ENCODE results near the gene PPIA.

Gene PPIA

DNA sequence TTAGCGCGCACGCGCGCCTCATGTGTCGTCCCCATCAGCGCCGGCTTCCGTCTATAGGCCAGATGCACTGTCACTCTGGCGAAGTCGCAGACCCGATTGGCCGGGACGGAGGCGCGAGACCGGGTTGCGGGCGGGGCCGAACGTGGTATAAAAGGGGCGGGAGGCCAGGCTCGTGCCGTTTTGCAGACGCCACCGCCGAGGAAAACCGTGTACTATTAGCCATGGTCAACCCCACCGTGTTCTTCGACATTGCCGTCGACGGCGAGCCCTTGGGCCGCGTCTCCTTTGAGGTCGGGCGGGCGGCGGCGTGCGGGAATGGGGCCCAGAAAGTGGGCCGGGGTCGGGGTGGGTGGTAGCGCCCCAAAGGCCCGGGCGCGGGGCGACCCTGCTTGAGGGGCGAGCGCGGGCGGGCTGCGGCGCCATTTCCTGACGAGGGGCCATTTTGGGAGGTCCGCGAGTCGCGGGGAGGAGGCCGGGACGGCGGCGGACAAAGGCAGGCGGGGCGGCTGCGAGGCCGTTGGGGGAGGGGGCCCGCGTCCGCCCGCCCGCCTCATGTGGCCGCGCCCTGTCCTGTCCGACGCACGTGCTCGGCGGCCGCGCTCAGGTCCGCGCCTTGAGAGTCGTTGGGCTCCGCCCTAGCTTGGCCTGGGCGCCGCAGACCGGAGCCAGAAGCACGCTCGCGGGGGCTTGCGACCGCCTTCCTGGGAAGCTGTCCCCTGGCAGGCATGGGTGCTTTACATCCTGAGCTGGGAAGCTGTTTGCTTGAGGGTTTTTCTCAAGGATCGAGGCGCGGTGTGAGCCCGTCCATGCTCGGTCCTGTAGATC is at the start of gene PPIA:
TSS of gene PPIA (plus strand) at position 178 of the 825 bp plus-strand sequence. CDS start at position 222, 44 bp downstream.
- peak; percentile 96 for DNase-seq (ENCODE audit: low spot score)

DNA sequence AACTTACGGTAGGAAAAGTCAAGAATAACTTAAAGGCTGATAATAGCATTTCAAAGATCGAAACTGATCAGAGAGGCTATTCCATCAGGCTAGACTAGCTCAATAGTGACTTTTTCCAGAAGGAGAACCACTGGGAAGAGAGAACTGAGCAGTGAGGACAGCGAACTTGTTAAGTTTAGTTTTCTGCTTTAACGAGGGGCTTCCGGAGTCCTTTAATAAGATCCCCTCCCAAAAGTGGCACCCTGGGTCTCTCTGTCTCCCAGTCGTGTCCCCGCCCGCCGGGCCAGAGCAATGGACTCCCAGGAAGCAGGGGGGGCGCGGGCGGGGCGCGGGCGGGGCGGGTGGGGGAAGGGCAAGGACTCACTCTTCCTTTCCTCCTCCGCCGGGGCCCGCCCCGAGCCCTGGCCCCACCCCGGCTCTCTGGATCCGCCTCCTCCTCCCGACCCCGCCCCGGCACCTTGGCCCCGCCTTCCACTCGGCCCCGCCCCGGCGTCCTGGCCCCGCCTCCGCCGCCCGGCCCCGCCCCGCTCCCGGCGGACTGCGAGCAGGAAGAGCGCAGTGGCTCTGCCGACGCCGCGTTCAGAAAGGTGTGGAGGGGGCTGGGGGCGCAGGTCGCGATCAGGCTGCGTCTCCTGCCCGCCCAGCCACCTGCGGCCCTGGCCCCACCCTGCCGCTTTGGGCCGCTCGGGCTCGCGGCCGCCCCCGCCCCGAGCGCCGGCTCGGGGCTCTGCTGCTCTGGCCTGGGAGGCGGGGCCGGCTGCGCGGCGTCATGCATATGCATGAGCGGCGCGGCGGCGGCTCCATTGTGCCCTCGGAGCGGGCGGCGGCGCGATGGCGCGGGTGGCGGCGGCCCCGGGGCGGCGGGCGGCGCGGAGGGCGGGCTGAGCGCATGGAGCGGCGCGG is 48.2 kb upstream of the PPIA start, which contains the start of gene ZMIZ2:
TSS of gene ZMIZ2 (plus strand) at position 803 of the 903 bp plus-strand sequence. CDS start 7,403 bp downstream, outside the sequence.
- DNase-seq (ENCODE audit: low spot score): peak; percentile 95

DNA sequence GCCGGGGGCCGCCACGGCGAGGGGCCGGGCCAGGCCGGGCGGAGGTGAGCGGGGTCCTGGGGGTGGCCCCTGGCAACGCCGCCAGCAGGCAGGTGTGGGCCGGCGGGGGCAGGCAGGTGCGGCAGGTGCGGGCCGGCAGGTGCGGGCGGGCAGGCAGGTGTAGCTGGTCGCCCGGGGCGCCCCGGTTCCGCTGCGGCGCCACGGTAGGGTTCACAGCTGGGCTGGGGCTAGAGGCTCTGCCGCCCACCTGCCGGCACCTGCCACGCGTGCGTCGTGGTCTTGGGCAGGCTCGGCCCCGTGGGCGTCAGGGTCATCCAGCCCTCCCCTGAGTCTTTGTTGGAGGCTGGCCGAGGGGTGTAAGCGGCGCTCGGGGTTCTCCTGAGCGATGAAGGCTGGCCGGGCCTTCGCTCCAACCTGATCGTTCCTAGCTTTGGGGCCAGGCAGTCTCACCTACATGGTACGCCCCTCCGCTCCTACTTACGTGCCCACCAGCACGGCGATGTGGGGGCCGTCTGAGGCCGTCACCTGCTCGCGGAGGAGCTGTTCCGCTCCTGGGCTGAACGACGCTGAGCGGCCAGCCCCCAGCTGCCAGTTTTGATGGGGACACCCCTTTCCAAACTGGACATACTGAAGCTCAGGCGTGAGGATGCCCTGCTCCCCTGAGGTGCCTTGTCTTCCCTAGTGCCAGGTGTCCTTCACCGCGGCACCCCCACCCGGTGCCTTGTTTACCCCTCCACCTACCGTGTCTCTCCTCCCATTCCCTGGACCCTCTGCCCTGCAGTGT is 47.3 kb upstream of the PPIA start:
- DNase-seq (ENCODE audit: low spot score): no peak

DNA sequence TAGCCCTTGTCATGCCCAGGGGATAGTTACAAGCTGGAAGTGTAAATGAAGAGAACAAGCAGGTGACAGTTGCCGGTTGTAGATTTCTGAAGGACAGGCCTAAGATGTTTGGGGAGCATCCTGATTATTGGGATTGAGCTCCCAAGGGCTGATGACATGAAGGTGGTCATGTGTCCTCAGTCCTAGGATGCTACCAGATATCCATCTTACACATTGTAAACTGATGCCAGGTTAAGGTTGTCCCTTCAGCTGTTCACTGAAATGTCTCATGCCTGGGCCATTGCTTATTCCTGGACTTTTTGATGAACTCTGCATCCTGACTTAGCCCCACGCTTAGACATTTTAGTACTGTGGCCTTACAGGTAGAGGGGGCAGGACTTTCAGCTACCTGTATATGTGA is 46.5 kb upstream of the PPIA start:
- DNase-seq (ENCODE audit: low spot score): no peak

DNA sequence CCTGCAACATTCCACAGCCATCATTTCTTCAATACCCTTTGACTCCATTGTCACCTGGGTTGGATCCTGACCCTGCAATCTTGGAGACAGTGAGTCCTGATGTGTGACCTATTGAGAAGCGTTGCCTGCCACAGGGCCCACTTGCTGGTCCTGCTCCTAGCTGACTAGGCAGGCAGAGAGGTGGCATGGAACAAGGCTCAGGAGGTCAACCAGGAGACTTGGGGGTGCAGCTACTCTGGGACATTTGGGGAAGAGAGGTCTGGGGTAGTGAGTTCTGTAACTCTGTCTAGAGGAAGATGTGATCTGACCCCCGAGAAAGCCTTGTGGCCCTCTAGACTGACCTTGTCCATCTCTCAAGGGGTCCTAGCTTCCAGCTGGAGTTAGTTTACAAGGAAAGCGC is 46.1 kb upstream of the PPIA start:
- no peak for DNase-seq (ENCODE audit: low spot score)

DNA sequence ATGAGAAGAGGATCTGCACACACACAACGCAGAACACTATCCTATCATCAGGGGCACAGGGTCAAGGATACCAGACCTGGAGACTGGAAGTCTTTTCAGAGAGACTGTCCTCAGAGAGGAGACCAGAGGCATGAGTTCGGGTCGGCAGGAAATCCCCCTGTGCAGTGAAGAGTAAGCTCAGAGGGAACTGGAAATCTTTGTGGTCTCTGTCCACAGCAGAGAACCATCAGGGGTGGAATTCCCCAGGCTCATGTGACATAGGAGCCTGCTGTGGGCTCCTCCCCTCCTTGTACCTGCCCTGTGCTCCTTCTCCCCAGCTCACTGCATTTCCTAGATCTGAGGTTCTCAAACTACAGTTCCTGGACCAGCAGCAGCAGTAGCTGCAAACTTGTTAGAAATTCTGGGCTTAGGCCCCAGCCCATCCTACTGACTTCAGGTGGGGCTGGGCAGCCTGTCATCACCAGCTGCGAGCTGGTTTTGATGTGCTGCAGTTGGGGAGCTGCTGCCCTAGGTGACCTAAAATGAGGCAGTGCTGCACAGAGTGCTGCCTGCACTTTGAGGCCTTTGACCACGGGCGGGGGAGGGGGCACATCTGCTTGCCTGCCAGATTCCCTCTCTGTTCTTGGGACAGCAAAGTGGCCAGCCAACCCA is 45.4 kb upstream of the PPIA start:
- DNase-seq (ENCODE audit: low spot score): no peak

DNA sequence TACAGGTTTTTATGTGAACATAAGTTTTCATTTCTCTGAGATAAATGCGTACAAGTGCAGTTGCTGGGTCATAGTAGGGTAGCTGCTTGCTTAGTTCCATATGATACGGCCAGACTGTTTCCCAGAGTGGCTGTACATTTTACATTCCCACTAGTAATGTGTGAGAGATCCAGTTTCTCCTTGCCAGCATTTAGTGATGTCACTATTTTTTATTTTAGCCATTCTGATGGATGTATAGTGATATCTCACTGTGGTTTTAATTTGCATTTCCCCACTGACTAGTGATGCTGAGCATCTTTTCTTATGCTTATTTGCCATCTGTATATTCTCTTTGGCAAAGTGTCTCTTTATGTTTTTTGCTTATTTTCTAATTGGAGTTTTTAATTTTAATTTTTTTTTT is 43.7 kb upstream of the PPIA start:
- no peak for DNase-seq (ENCODE audit: low spot score)

DNA sequence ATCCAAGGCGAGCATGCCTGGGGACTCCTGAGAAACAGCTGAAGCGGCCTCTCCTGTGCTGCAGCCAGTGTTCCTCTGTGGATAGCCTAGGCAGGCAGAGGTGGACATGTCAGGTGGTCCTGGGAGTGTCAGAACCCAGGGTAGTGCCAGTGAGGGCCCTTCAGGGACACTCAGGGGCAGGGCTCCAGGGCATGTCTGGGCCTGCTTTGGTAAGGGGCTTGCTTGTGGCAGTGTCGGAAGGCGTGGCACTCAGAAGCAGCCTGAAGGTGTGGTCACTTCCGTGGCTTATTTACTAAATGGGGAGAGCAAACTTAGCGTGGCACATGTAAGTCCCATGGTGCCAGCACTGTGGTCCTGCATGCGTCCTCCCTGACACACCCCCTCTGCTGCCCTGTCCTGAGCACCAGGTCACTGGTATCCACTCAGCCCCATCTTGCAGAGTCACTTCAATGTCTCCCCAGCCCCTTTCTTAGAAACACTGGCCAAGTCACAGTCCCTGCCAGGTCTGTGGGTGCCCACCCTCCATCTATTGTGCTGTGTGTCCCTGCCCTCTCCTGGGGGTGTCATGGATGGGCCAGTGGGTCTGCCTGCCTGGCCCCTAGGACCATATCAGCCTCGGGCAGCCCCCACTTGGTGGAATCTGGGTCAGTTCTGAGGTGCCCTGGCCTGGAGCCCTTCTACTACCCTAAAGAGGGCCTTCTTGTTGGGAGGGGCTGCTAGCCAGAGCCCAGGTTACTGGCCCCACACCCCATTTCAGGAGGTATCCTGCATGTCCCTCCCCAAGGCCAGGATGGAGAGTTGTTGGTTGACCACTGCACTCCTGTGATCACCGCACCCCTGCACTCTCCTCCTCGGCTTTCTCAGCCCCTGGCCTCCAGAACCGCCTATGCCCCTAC is 41.4 kb upstream of the PPIA start:
- no peak for DNase-seq (ENCODE audit: low spot score)

DNA sequence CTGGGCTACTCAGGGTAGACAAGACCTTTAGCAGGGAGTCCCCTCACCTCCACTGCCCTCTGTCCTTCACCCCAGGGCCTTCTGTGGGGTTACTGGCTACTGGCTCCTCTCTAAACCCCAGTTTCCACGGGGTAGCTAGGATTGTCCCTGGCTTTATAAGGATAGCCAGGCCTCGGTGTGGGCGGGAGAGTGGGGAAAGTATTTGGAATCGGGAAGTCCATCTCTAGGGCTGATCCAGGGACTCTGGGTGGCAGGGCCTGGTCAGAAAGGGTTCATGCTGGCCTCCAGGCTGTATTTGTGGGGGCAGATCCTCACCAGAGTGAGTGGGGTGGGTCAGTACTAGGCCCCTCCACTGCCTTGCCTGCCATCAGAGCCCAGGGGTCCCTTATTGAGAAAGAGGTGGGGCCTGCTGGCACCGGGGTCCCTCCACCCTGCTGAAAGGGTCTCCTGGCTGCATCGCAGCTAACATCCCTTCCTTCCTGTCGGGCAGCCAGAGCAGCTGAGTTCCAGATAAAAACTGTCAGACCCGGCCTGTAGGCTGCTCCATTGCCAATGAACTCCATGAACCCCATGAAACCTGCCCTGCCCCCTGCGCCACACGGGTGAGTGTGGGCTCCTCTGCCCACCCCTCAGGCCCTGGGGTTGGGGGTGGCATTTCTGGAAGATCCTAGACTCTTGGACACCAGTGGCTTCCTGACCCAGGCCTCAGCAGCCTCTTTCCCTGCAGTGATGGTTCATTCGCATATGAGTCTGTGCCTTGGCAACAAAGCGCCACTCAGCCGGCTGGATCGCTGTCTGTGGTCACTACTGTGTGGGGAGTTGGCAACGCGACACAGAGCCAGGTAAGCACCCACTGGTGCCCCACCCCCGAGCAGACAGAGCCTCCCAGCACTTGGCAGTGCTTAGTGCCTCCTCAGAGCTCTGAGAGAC is 40.5 kb upstream of the PPIA start:
- DNase-seq (ENCODE audit: low spot score): no peak

DNA sequence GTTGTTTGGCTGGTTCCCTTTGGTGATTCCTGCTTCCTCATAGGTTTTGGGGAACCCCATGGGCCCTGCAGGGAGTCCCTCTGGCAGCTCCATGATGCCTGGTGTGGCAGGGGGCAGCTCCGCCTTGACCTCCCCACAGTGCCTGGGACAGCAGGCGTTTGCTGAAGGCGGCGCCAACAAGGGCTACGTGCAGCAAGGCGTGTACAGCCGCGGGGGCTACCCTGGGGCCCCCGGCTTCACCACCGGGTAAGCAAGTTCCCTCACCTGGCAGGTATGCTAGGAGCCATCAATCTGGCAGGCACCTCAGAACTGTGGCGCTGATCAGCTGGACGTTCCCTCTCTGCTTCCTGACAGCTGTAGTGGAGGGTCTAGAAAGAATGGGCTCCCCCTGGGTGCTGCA is 39.6 kb upstream of the PPIA start:
- no peak for DNase-seq (ENCODE audit: low spot score)

DNA sequence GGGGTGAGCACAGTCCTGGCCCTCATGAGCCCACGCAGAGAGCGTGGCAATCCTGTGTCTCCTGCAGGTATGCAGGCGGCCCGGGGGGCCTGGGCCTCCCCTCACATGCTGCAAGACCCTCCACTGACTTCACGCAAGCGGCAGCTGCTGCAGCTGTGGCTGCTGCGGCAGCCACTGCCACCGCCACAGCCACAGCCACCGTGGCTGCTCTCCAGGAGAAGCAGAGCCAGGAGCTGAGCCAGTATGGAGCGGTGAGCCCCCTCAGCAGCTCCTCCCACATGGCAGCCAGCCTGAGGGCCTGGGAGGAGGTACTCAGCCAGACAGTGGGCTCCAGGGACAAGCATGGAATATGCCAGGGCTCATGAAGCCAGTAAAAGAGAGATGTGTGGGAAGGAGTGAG is 39.2 kb upstream of the PPIA start:
- DNase-seq (ENCODE audit: low spot score): peak; percentile 65

DNA sequence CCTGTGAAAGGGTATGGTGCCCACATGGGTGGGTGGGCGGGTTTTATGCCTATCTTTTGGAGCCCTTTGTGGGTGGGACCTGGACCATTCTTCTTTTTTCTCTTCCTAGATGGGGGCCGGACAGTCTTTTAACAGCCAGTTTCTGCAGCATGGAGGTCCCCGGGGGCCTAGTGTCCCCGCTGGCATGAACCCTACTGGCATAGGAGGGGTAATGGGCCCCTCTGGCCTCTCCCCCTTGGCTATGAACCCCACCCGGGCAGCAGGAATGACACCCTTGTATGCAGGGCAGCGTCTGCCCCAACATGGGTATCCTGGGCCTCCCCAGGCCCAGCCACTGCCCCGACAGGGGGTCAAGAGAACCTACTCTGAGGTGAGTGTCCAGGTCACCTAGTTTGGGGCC is 38.7 kb upstream of the PPIA start:
- DNase-seq (ENCODE audit: low spot score): no peak

DNA sequence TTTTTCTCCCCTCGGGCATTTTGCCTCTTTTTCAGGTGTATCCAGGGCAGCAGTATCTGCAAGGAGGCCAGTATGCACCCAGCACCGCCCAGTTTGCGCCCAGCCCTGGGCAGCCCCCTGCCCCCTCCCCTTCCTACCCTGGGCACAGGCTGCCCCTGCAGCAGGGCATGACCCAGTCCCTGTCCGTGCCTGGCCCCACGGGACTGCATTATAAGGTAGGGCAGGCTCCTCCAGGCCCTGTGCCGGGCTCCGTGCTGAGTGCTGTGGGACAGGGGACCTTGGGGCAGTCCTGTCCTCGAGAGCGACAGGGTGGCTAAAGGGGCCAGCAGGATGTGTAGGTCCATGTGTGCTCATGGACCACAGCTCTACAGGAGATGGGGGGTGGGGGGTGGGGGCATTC is 37.2 kb upstream of the PPIA start:
- DNase-seq (ENCODE audit: low spot score): no peak

DNA sequence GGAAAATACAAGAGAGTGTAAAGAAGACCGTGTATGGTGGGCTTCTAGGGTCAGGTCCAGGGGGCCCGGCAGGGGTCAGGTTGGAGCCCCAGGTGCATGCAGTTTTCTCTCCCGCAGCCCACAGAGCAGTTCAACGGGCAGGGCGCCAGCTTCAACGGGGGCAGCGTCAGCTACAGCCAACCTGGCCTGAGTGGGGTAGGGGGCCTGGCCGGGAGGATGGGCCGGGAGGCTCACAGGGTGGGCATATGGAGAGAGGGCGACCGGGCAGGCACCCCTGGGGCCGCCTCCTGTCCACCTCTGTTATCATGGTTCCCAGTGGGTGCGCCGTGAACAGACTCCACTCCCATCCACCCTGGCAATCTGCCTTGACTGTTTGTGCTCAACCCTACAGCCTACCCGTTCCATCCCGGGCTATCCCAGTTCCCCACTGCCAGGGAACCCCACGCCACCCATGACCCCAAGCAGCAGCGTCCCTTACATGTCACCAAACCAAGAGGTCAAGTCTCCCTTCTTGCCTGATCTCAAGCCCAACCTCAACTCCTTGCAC is 36.4 kb upstream of the PPIA start:
- no peak for DNase-seq (ENCODE audit: low spot score)

DNA sequence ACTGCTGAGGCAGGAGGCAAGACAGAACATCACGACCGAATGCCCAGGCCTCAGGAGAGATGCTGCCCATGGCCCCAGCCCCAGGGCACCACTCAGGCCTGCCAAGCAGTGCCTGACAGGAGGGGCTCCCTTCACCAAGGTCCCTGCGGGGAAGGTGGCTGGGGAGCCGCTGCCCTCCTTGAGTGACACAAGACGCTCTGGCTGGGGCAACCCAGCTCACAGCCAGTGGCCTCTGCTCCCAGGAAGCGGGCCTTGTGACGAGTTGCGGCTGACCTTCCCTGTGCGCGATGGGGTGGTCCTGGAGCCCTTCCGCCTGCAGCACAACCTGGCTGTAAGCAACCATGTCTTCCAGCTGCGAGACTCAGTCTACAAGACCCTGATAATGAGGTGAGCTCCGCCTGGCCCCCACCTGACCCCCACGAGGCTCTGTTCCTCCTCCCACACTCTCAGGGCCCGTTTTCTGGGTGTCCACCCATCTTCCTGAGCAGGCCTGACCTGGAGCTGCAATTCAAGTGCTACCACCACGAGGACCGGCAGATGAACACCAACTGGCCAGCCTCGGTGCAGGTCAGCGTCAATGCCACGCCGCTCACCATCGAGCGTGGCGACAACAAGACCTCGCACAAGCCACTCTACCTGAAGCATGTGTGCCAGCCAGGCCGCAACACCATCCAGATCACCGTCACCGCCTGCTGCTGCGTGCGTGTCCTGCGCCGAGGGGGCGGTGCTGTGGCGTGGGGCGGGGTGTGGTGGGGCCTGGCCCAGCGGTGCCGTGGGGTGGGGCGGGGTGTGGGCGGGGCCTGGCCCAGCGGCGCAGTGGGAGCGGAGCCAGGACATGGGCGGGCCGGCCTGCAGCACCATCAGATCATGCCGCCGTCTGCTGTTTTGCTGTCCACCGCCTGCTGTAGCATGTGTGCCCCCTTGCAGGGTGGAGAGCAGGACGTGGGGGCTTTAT is 35.0 kb upstream of the PPIA start:
- no peak for DNase-seq (ENCODE audit: low spot score)

DNA sequence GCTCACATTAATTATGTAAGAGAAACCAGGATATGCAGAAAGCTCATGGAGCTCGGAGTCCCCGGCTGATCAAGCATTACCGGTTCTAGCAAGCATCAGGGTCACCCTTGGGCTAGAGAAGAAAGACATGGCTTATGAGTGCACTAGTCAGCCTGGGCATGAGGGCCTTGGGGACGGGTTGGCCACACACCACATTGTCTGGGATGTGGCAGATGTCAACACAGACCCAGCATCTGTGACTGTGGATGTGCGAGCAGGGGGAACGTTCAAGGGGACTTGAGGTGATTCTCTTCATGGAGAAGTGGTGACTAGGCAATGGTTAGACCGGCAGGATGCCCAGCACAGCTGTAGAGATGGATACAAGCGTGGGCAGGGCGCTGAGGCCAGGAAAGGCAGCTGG is 34.2 kb upstream of the PPIA start:
- DNase-seq (ENCODE audit: low spot score): no peak

DNA sequence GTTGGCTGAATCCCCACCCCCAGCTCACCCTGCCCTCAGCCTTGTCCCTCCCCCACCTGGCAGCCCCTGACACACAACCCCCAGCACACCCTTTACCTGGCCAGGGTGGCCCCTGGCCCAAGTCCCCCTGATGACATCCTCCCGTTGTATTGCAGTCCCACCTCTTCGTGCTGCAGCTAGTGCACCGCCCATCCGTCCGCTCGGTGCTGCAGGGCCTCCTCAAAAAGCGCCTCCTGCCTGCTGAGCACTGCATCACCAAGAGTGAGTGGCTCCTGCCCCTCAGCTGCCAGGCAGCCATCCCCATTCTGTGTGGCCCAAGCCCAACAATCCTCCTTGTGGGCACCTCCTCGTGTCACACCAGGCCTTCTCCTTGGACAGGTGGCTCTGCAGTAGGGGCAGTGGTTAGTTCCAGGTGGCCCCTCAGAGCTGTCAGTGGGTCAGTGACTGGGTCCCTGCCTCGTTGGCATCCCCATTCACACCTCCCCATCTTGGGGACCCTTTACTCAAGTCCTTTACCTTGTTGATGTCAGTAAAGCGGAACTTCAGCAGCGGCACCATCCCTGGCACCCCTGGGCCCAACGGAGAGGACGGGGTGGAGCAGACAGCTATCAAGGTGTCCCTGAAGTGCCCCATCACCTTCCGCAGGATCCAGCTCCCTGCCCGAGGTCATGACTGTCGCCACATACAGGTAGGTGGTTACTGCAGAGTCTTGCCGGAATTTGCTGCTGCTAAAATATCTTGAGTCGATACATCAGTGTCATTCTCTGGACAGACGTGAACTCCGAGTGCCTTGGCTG is 33.6 kb upstream of the PPIA start:
- DNase-seq (ENCODE audit: low spot score): no peak

Data from Ammon's horn (tissue), 1 donor.